NCI-H1092 treated with DMSO at 0.1 percent for 48 hours (cell line): ENCODE data around the gene ZMYND11.
A peak's percentile ranks its signal among the peaks of the same experiment; 100 is the strongest.

ENCODE experiments used
- DNase-seq: peaks from one replicate; lab custom pipeline; 2025; lab: John Stamatoyannopoulos, UW

The ZMYND11 gene

GRCh38 chr10:135132-135600 is at the start of gene ZMYND11:
ZMYND11 (plus strand) TSS chr10:135455; CDS start chr10:180013, 44,558 bp downstream.
- DNase-seq: peak; percentile 6

GRCh38 chr10:86031-86430 is 49.2 kb upstream of the ZMYND11 start:
- no peak for DNase-seq

GRCh38 chr10:87177-88080 is 47.8 kb upstream of the ZMYND11 start:
- no peak for DNase-seq

- DNase-seq: no peak
Measured at GRCh38 chr10:88253-88652, 47.0 kb upstream of the ZMYND11 start.

- no peak for DNase-seq
Measured at GRCh38 chr10:89248-89647, 46.0 kb upstream of the ZMYND11 start.

- DNase-seq: no peak
Measured at GRCh38 chr10:90161-90560, 45.1 kb upstream of the ZMYND11 start.

- DNase-seq: no peak
Measured at GRCh38 chr10:91313-91712, 43.9 kb upstream of the ZMYND11 start.

GRCh38 chr10:92153-92552 is 43.1 kb upstream of the ZMYND11 start:
- no peak for DNase-seq

GRCh38 chr10:92846-93245 is 42.4 kb upstream of the ZMYND11 start:
- no peak for DNase-seq

- DNase-seq: no peak
Measured at GRCh38 chr10:94613-95012, 40.6 kb upstream of the ZMYND11 start.

GRCh38 chr10:95356-96115 is 39.7 kb upstream of the ZMYND11 start:
- DNase-seq: no peak

- DNase-seq: no peak
Measured at GRCh38 chr10:96466-96865, 38.8 kb upstream of the ZMYND11 start.

- DNase-seq: no peak
Measured at GRCh38 chr10:104416-104815, 30.8 kb upstream of the ZMYND11 start.

- DNase-seq: no peak
Measured at GRCh38 chr10:104862-105565, 30.2 kb upstream of the ZMYND11 start.

- no peak for DNase-seq
Measured at GRCh38 chr10:105806-106205, 29.4 kb upstream of the ZMYND11 start.

- no peak for DNase-seq
Measured at GRCh38 chr10:106740-107139, 28.5 kb upstream of the ZMYND11 start.

- no peak for DNase-seq
Measured at GRCh38 chr10:112246-112645, 23.0 kb upstream of the ZMYND11 start.

GRCh38 chr10:124874-125273 is 10.4 kb upstream of the ZMYND11 start:
- DNase-seq: no peak

GRCh38 chr10:127612-128432 is 7.4 kb upstream of the ZMYND11 start:
- no peak for DNase-seq

- DNase-seq: no peak
Measured at GRCh38 chr10:129810-130209, 5.4 kb upstream of the ZMYND11 start.
